Ishikawa (cell line): ENCODE results near the gene HOXC11.

Experiments used
- CEBPB ChIP-seq: IDR thresholded peaks from 2 replicates; pipeline ENCODE4 v1.6.1; 2012
- CREB1 ChIP-seq: IDR thresholded peaks from 2 replicates; pipeline ENCODE4 v1.6.1; 2012; ENCODE audit warnings: low read depth
- EGR1 ChIP-seq: IDR thresholded peaks from 2 replicates; pipeline ENCODE4 v1.6.1; 2012
- EP300 ChIP-seq: IDR thresholded peaks from 2 replicates; pipeline ENCODE4 v1.6.1; 2012; ENCODE audit warnings: borderline replicate concordance
- FOXM1 ChIP-seq: IDR thresholded peaks from 2 replicates; pipeline ENCODE4 v1.6.1; 2012; ENCODE audit warnings: low read depth, borderline replicate concordance
- MAX ChIP-seq: IDR thresholded peaks from 2 replicates; pipeline ENCODE4 v1.6.1; 2012
- NFIC ChIP-seq: IDR thresholded peaks from 2 replicates; pipeline ENCODE4 v1.6.1; 2012
- RAD21 ChIP-seq: IDR thresholded peaks from 2 replicates; pipeline ENCODE4 v1.6.1; 2012; ENCODE audit warnings: low read depth
- REST ChIP-seq: IDR thresholded peaks from 2 replicates; pipeline ENCODE4 v1.6.1; 2012; ENCODE audit warnings: low read depth, mild to moderate bottlenecking
- TAF1 ChIP-seq: IDR thresholded peaks from 2 replicates; pipeline ENCODE4 v1.6.1; 2012; ENCODE audit warnings: low read depth, mild to moderate bottlenecking
- TCF12 ChIP-seq: IDR thresholded peaks from 2 replicates; pipeline ENCODE4 v1.6.1; 2012; ENCODE audit warnings: low read depth
- TEAD4 ChIP-seq: IDR thresholded peaks from 2 replicates; pipeline ENCODE4 v1.6.1; 2012
- YY1 ChIP-seq: IDR thresholded peaks from 2 replicates; pipeline ENCODE4 v1.6.1; 2012; ENCODE audit warnings: low read depth
- ZBTB7A ChIP-seq: IDR thresholded peaks from 2 replicates; pipeline ENCODE4 v1.6.1; 2012; ENCODE audit warnings: low read depth

GRCh38 chr12:53963005-53963404 lies 9.9 kb upstream of the HOXC11 start:
- no peak for TF ChIP-seq YY1
- no peak for TF ChIP-seq EP300
- TF ChIP-seq ZBTB7A, result no peak
- TF ChIP-seq RAD21, result no peak
- no peak for TF ChIP-seq TCF12
- no peak for TF ChIP-seq REST
- no peak for TF ChIP-seq CEBPB
- TF ChIP-seq NFIC, result no peak
- TF ChIP-seq EGR1, result no peak
- no peak for TF ChIP-seq FOXM1
- TF ChIP-seq CREB1, result no peak
- TF ChIP-seq MAX, result no peak
- no peak for TF ChIP-seq TEAD4
- no peak for TF ChIP-seq TAF1
